PC-3 (cell line): ENCODE measurements around the gene NXPE4. TPM values are rescaled to one million over a fixed set of nuclear protein-coding genes. Genes with fewer than 3 reads are reported as not detected.
A peak's percentile ranks its signal among the peaks of the same experiment; 100 is the strongest.
"Not testable (repeated sequence)": the region's sequence is repeated elsewhere in the genome, so short reads cannot be mapped to it uniquely, and the experiment has no call there.

Experiments used
- ATAC-seq: fragments of 200-7000 bp; cut with Tn5 transposase; 2 replicates; pipeline ENCODE4 v1.9.1; 2020; ENCODE audit warnings: mild to moderate bottlenecking, moderate library complexity
- Bru-seq: library from RNA; stranded (reverse); fragments of 400-500 nt; gene quantifications from one replicate; lab custom pipeline; 2021; lab: Mats Ljungman, UMichigan
- BruChase-seq, 2 experiments: library from RNA; stranded (reverse); fragments of 400-500 nt; gene quantifications; one replicate each; lab custom pipeline; 2021; lab: Mats Ljungman, UMichigan
- BruUV-seq: library from RNA; stranded (reverse); fragments of 400-500 nt; replicated peaks from 2 replicates; lab custom pipeline; 2021; lab: Mats Ljungman, UMichigan
- CTCF ChIA-PET: fragments of 300-600 bp; sonication (Branson Sonifier 250); formaldehyde crosslinking; loops from one replicate; lab custom pipeline; 2022; ENCODE audit warnings: antibody characterized with exemption; lab: Charles Lee
- POLR2A ChIA-PET: fragments of 300-600 bp; sonication (Branson Sonifier 250); formaldehyde crosslinking; loops from one replicate; lab custom pipeline; 2022; ENCODE audit warnings: antibody characterized with exemption; ENCODE audit not compliant: unreplicated experiment; lab: Charles Lee
- DNase-seq: peaks from one replicate; pipeline ENCODE4 v3.0.0-alpha.2; 2015
- H2AFZ ChIP-seq: fragments of 300-600 bp; sonication (generic); 2 replicates; pipeline ENCODE4 v1.6.0; 2016; ENCODE audit warnings: antibody characterized with exemption, low read length
- H3F3A ChIP-seq: fragments of 300-600 bp; sonication (generic); one replicate; pipeline ENCODE4 v1.6.0; 2017; ENCODE audit warnings: antibody characterized with exemption, low read length, control low read depth, mild to moderate bottlenecking; ENCODE audit not compliant: unreplicated experiment
- H3K27ac ChIP-seq: fragments of 300-600 bp; sonication (generic); 2 replicates; pipeline ENCODE4 v1.5.1; 2016; ENCODE audit warnings: mild to moderate bottlenecking, low read length
- H3K27me3 ChIP-seq: fragments of 300-600 bp; sonication (generic); 2 replicates; pipeline ENCODE4 v1.6.1; 2016; ENCODE audit warnings: low read length, mixed read lengths
- H3K36me3 ChIP-seq: fragments of 300-600 bp; sonication (generic); 2 replicates; pipeline ENCODE4 v1.6.1; 2016; ENCODE audit warnings: low read depth, mixed run types, low read length, mixed read lengths
- H3K4me1 ChIP-seq: fragments of 300-600 bp; sonication (generic); 2 replicates; pipeline ENCODE4 v1.5.1; 2016; ENCODE audit warnings: low read length; ENCODE audit not compliant: insufficient read depth
- H3K4me2 ChIP-seq: fragments of 300-600 bp; sonication (generic); 2 replicates; pipeline ENCODE4 v1.6.0; 2016; ENCODE audit warnings: low read length
- H3K4me3 ChIP-seq: fragments of 300-600 bp; sonication (generic); 2 replicates; pipeline ENCODE4 v1.5.1; 2016; ENCODE audit warnings: mild to moderate bottlenecking, low read length, mixed read lengths
- H3K79me2 ChIP-seq: fragments of 300-600 bp; sonication (generic); 2 replicates; pipeline ENCODE4 v1.6.1; 2017; ENCODE audit warnings: low read length, mixed read lengths
- H3K9ac ChIP-seq: fragments of 300-600 bp; sonication (generic); 2 replicates; pipeline ENCODE4 v1.6.0; 2016; ENCODE audit warnings: mild to moderate bottlenecking, low read length
- H3K9me2 ChIP-seq: fragments of 300-600 bp; sonication (generic); replicated peaks from 2 replicates; pipeline ENCODE4 v1.6.1; 2016; ENCODE audit warnings: mixed run types, low read length, mixed read lengths
- H3K9me3 ChIP-seq: fragments of 300-600 bp; sonication (generic); 2 replicates; pipeline ENCODE4 v1.6.1; 2016; ENCODE audit warnings: low read length, mixed read lengths
- H4K20me1 ChIP-seq: fragments of 300-600 bp; sonication (generic); 2 replicates; pipeline ENCODE4 v1.6.1; 2016; ENCODE audit warnings: low read length, mixed read lengths
- EZH2 ChIP-seq: fragments of 300-600 bp; sonication (generic); IDR thresholded peaks from one replicate; pipeline ENCODE4 v1.6.1; 2017; ENCODE audit warnings: antibody characterized with exemption, mild to moderate bottlenecking, low read length; ENCODE audit not compliant: unreplicated experiment
- EZH2phosphoT487 ChIP-seq: fragments of 300-600 bp; sonication (generic); IDR thresholded peaks from 2 replicates; pipeline ENCODE4 v1.6.1; 2018; ENCODE audit warnings: mild to moderate bottlenecking, antibody characterized with exemption, low read length, borderline replicate concordance
- intact Hi-C: fragments of 100-400 bp; cut with micrococcal nuclease; formaldehyde crosslinking; loops from 2 replicates; pipeline ENCODE4 v1.9.0; 2023
- long read RNA-seq: library from polyadenylated mRNA; unstranded; transcript quantifications from one replicate; pipeline ENCODE4 v2.0.0, GENCODE V29; 2021; ENCODE audit not compliant: unreplicated experiment
- total RNA-seq: library from RNA; depleted of rRNA; stranded (reverse); fragments of >200 nt; gene quantifications from 2 replicates; pipeline ENCODE4 v1.2.3, GENCODE V29; 2014; rRNA removed
- TF ChIP-seq, protein P1 (sequence below): fragments of 300-600 bp; sonication (generic); conservative IDR thresholded peaks from 2 replicates; pipeline ENCODE4 v1.5.1; 2017; ENCODE audit warnings: antibody characterized with exemption, low read depth, mild to moderate bottlenecking, low read length

The NXPE4 gene
- total RNA-seq (not detected in 2 replicates), Bru-seq, nascent RNA (percentile 6 among the genes with signal in this experiment), BruChase-seq, experiment 1, labeled RNA remaining after a 6-hour chase (percentile 3 among the genes with signal in this experiment), BruChase-seq, experiment 2, labeled RNA remaining after a 2-hour chase (percentile 9 among the genes with signal in this experiment)
- long read RNA-seq = 0 reads

DNA sequence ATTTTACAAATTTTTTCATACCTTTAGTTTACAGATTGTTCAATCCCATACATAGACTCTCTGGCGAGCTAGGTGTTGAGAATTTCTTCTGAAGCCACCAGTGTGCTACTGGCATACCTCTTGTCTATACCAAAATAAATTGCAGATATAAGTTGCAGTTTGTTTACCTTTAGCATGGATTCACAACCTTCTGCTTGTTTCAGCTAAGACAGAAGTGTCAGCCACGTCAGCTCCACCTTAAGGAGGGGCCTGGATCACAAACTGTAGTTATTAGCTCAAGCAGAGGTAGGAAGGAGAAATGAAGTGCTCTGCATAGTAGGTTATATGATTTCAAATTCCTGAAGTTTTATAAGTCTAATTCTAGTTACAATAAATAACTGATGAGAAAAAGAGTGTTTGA is at the start of gene NXPE4:
NXPE4 (minus strand) TSS at position 216 of the 400 bp plus-strand sequence. CDS start 1,027 bp downstream, outside the sequence.
- Histone ChIP-seq H3K9me3 (no peaks in the 10 kb centered on the region), H3K4me1 (no peaks in the 10 kb centered on the region), H3K4me2 (no peak within 1 kb of the TSS), H3F3A (no peaks in the 10 kb centered on the region), H3K27ac (no peak within 1 kb of the TSS), H3K27me3 (no peaks in the 10 kb centered on the region), H3K36me3 (no peaks in the 10 kb centered on the region), H4K20me1 (no peaks in the 10 kb centered on the region), H3K9ac (no peak within 1 kb of the TSS), H3K9me2 (no peaks in the 10 kb centered on the region), H3K79me2 (no peaks in the 10 kb centered on the region), H2AFZ (no peak within 1 kb of the TSS), H3K4me3 (no peak within 1 kb of the TSS)
- CTCF ChIA-PET = no interaction called here
- BruUV-seq = no TSS peak
- intact Hi-C loops = no loop called here
- POLR2A ChIA-PET = no interaction called here
- ATAC-seq (no peak), DNase-seq (no peak)
- TF ChIP-seq, protein P1, sequence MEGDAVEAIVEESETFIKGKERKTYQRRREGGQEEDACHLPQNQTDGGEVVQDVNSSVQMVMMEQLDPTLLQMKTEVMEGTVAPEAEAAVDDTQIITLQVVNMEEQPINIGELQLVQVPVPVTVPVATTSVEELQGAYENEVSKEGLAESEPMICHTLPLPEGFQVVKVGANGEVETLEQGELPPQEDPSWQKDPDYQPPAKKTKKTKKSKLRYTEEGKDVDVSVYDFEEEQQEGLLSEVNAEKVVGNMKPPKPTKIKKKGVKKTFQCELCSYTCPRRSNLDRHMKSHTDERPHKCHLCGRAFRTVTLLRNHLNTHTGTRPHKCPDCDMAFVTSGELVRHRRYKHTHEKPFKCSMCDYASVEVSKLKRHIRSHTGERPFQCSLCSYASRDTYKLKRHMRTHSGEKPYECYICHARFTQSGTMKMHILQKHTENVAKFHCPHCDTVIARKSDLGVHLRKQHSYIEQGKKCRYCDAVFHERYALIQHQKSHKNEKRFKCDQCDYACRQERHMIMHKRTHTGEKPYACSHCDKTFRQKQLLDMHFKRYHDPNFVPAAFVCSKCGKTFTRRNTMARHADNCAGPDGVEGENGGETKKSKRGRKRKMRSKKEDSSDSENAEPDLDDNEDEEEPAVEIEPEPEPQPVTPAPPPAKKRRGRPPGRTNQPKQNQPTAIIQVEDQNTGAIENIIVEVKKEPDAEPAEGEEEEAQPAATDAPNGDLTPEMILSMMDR = no peak
- TF ChIP-seq EZH2phosphoT487 = no peak
- no peak for TF ChIP-seq EZH2

DNA sequence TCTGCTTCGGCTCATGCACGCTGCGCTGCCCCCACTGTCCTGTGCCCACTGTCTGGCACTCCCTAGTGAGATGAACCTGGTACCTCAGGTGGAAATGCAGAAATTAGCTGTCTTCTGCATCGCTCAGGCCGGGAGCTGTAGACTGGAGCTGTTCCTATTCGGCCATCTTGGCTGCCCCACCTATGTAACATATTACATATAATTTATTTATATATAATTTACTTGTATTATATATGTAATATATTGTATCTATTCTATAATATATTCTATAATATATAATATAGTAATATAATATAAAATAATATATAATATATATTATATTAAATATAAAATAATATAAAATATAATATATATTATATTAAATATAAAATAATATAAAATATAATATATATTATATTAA is 43.9 kb upstream of the NXPE4 start:
- DNase-seq, H3K9me3 ChIP-seq, H3F3A ChIP-seq, H3K4me2 ChIP-seq, intact Hi-C loops, H3K4me3 ChIP-seq, H3K27ac ChIP-seq, CTCF ChIA-PET, H3K4me1 ChIP-seq, H2AFZ ChIP-seq, ATAC-seq, BruUV-seq, H3K27me3 ChIP-seq, H4K20me1 ChIP-seq, H3K36me3 ChIP-seq, H3K9me2 ChIP-seq, H3K79me2 ChIP-seq, H3K9ac ChIP-seq, POLR2A ChIA-PET: not testable (repeated sequence)

DNA sequence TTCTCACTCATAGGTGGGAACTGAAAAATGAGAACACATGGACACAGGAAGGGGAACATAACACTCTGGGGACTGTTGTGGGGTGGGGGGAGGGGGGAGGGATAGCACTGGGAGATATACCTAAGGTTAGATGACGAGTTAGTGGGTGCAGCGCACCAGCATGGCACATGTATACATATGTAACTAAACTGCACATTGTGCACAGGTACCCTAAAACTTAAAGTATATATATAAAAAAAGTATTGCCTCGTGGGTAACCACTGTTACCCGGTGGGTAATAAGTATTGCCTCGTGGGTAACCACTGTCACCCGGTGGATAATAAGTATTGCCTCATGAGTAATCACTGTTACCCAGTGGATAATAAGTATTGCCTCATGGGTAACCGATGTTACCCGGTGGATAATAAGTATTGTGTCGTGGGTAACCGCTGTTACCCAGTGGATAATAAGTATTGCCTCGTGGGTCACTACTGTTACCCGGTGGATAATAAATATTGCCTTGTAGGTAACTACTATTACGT is 35.9 kb upstream of the NXPE4 start:
- BruUV-seq, intact Hi-C loops, H3K4me1 ChIP-seq, H3K27ac ChIP-seq, H4K20me1 ChIP-seq, H3K9ac ChIP-seq, POLR2A ChIA-PET, H3F3A ChIP-seq, ATAC-seq, H3K27me3 ChIP-seq, H3K4me3 ChIP-seq, H3K79me2 ChIP-seq, DNase-seq, H3K4me2 ChIP-seq, H3K9me3 ChIP-seq, CTCF ChIA-PET, H3K9me2 ChIP-seq, H3K36me3 ChIP-seq, H2AFZ ChIP-seq: not testable (repeated sequence)
